GM15510 (cell line): ENCODE measurements around the gene NCAM2.

Source experiments
- POLR2A ChIP-seq: IDR thresholded peaks from 3 replicates; pipeline ENCODE4 v1.6.1; 2011; ENCODE audit warnings: borderline replicate concordance; ENCODE audit not compliant: insufficient read length; ENCODE audit errors: extremely low read depth

NCAM2 gene

GRCh38 chr21:21332492-21332891, 334.3 kb downstream of the NCAM2 start:
- TF ChIP-seq POLR2A: no peak

DNA sequence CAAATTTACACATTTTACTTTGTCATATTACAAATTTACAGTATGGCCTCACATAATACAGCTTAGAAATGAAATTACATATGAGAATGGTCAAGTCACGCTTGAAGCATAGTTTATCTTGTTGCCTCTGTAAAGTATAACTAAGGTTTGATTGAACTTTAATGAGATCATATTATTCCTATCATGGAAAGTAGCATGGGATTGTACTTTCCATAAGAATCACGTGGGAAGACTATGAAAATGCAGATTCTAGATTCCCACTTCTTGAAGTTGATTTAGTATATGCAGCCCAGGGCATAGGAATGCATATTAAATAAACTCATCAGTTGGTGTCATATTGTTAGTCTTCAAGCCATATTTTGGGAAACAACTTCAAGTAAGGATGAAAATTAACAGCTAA, 342.8 kb downstream of the NCAM2 start:
- no peak for TF ChIP-seq POLR2A

DNA sequence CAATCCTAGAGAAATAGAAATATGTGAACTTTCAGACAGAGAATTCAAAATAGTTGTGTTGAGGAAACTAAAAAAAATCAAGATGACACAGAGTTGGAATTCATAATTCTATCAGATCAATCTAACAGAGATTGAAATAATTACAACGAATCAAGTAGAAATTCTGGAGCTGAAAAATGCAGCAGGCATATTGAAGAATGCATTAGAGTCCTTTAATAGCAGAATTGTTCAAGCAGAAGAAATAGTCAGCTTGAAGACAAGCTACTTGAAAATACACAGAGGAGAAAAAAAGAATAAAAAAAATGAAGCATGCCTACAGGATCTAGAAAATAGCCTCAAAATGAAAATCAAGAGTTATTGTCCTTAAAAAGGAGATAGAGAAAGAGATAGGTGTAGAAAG, 347.1 kb downstream of the NCAM2 start:
- TF ChIP-seq POLR2A: no peak

- TF ChIP-seq POLR2A: no peak
Measured at GRCh38 chr21:21345872-21346271, 347.7 kb downstream of the NCAM2 start.

DNA sequence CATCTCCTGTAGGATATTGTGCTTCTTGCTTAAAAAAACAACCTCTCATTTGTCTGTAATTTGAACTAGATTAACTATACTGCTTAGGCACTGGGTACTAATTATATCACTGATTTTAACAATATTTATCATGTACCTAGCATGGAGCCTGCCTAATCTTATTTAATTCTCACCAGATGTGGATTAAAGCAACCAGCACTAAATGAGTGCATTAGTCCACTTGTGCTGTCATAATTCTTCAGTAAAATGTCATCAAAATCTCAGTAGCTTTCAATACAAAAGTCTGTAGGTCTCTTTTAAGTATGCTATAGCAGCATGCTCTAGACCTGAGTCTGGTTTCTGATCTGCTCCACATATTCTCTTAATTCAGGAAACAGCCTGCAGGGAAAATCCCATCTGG, 368.1 kb downstream of the NCAM2 start:
- TF ChIP-seq POLR2A: no peak

DNA sequence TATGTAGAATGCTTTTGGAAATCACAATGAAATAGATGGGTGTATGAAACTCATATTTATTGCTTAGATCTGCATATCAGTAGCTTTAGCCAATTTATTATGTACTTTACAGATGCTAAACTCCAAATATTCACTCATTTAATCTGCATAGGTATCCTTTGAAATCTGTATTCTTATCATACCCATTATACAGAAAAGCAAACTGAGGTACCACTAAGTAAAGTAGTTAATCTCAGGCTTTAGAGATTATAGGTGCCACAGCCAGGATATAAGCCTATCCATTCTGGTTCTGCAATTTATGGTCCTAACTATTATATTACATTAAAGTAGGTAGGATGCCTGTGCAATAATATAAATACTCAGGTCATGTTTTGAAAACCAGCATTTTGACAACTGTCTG, 369.4 kb downstream of the NCAM2 start:
- TF ChIP-seq POLR2A: no peak

GRCh38 chr21:21373969-21374368, 375.8 kb downstream of the NCAM2 start:
- no peak for TF ChIP-seq POLR2A

DNA sequence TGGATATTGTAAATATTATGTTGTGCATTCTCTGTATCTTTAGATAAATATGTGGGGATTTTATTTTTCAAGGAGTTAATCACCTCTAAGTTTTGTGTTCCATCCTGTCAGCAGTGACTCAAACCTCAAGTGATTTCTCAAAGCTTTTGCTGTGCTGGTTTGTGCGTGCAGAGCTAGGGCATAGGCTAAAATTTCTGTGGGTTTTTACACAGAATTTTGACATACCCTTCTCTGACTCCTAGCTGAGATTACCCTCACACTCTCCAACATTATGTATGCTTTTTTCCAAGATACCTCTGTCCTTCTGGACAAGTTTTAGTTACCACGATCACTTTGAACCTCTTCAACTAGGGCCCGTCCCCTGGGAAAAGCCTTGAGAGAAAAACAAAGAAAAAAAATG, 384.9 kb downstream of the NCAM2 start:
- TF ChIP-seq POLR2A: no peak

DNA sequence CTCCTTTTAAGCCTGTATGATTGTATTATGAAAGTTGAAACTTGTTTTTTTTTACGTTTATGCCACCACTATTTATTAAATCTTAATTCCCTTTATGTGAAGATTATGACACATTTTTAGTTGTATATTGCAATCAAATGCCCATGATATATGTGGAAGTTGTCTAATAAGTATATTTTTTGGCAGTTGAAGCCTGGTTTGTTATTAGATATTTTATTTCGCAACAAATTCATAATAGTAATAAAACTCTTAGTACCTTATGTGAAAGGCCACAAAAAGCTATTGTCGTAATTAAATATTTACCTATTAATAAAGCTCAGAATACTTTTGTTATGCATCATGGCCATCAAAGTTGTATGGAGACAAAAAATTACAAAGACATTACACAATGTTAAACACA, 386.8 kb downstream of the NCAM2 start:
- TF ChIP-seq POLR2A: no peak

GRCh38 chr21:21385404-21385803, 387.2 kb downstream of the NCAM2 start:
- no peak for TF ChIP-seq POLR2A

DNA sequence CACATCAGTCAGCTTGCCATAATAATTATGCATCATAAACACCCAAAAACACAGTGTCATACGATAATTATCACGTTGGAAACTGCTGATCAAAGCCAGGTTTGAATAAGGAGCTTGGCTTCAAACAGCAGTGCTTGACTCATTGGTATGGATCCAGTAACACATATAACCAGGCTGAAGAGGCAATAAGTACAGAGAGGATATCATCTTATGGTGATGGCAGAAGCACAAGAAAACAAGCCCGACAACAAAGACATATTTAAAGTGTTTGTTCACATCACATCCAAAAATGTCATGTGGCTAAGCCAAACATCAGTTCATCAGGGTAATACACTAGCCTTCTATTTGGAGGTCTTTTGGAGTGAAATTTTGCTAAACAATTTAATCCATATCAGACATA, 389.7 kb downstream of the NCAM2 start:
- no peak for TF ChIP-seq POLR2A

DNA sequence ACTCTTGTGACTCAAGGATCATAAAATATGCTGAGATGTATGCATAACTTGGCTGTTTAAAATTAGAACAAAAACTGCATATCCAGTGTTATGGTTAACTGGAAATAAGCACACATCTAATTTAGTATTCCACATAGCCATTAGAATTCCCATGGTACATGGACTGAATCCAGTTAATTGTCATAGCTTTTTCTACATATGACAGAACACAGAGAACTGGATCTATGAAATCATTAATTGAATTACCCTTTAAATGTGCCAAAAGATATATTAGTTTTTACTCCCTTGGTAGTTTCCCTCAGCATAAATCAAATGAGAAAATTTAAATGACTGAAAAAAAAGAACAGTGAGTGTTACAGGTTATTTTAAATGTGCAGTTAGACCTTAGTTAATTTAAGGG, 395.9 kb downstream of the NCAM2 start:
- no peak for TF ChIP-seq POLR2A

DNA sequence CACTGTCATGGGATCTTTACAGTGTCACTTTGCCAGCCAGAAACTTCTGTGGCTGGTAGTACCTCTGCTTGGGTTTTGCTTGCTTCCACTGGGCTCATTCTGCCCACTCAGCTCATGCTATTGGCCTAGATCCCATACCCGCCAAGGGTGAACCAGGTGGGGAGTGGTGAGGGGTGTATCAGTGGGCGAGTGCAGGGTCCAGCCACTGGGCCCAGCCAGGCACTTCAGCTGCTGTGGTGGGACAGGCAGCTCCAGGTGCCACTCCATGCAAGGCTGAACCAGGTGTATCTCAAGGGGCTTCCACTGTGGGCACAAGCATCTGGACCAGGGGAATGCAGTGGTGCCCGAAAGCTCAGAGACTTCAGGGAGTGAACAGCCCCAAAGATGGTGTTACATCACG, 398.2 kb downstream of the NCAM2 start:
- TF ChIP-seq POLR2A: no peak

- no peak for TF ChIP-seq POLR2A
Measured at GRCh38 chr21:21397464-21397863, 399.3 kb downstream of the NCAM2 start.

- no peak for TF ChIP-seq POLR2A
Measured at GRCh38 chr21:21401444-21401843, 403.2 kb downstream of the NCAM2 start.

DNA sequence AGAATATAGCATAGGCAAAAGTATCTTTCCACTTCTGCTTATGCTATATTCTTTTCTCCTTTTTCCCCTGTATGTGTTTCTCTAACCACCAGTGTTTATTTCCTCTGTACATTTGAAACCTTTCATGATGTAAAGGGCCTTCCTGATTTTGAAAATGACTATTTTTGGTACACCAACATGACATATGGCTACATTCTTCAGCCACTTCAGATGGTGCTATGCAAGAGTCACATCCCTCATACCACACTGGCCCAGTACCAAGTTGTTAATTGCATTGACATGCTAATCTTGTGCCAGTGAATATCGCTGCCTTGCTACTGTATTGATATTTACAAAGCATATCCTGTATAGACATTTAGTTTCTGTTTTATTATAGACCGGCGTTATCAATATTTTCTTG, 408.7 kb downstream of the NCAM2 start:
- no peak for TF ChIP-seq POLR2A

DNA sequence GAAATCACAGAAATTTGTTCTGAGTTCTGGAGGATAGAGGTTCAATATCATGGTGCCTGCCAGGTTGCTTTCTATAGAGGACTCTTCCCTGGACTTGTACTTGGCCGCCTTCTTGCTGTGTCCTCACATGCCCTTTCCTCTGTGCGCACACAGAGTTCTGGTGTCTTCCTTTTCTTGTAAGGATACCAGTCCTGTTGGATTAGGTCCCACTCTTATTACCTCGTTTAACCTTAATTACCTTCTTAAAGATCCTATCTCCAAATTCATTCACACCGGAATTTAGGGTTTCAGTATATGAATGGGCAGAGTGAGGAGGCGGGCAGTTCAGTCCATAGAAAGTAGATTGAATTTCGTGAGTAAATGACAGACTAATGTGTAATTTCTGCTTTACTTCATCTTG, 413.9 kb downstream of the NCAM2 start:
- no peak for TF ChIP-seq POLR2A
